Inflammatory macrophage treated with lipopolysaccharide for 4 hours (primary cell): ENCODE measurements around the gene CRYGB.

Experiments
- DNase-seq: peaks from one replicate; pipeline ENCODE4 v3.0.0-alpha.2; 2020

The CRYGB gene, protein sequence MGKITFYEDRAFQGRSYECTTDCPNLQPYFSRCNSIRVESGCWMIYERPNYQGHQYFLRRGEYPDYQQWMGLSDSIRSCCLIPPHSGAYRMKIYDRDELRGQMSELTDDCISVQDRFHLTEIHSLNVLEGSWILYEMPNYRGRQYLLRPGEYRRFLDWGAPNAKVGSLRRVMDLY

DNA sequence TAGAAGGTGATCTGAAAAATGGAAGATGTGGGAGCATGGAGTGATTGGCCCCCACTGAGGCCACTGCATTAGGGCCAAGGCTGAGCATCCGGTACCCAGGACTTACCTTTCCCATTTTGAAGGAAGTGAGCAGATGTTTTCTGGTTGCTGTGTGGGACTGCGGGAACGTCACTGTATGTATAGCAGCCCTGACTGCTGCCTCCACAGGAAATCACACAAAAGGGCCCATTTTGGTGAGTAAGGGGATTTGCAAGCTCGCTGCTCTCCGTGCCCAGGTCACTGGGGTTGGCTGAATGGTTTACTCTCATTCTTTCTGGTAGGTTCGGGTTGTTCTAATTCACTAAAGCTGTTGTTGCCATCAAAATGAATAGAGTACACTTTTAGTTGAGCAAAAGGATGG is at the start of gene CRYGB:
Gene CRYGB, minus strand, starts transcription at position 153 of the 400 bp plus-strand sequence. Its CDS starts 38 bp downstream, at position 115.
- no peak for DNase-seq

DNA sequence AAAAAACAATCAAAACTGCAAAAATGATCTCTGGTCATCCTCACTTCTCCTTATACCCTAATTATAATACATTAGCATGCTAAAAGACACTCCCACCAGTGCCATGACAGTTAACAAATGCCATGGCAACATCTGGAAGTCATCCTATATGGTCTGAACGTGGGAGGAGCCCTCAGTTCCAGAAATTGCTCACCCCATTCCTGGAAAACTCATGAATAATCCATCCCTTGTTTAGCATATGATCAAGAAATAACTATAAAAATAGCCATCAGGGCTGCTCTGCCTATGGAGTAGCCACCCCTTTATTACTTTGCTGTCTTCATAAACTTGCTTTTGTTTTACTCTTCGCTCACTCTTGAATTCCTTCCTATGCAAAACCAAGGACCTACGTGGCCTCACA is 49.6 kb upstream of the CRYGB start:
- DNase-seq: no peak

DNA sequence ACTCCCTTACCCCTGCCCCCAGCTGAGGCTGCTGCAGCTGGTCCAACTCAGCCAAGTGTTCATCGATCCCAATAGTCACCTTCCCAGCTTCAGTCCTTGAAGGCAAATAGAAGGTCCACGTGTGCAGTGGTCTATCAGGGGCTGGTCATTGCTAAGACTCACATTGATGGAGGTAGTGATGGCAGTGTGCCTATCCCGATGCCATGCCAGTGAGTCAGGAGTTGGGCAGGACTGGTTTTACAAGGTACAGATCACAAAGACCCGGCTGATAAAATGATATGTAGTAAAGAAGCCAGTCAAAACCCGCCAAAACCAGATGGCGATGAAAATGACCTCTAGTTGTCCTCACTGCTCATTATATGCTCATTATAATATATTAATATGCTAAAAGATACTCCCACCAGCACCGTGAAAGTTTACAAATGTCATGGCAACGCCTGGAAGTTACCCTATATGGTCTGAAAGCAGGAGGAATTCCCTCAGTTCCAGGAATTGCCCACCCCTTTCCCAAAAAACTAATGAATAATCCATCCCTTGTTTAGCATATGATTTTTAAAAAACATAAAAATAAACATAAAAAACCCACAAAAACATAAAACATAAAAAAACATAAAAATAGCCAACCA is 46.8 kb upstream of the CRYGB start:
- no peak for DNase-seq

DNA sequence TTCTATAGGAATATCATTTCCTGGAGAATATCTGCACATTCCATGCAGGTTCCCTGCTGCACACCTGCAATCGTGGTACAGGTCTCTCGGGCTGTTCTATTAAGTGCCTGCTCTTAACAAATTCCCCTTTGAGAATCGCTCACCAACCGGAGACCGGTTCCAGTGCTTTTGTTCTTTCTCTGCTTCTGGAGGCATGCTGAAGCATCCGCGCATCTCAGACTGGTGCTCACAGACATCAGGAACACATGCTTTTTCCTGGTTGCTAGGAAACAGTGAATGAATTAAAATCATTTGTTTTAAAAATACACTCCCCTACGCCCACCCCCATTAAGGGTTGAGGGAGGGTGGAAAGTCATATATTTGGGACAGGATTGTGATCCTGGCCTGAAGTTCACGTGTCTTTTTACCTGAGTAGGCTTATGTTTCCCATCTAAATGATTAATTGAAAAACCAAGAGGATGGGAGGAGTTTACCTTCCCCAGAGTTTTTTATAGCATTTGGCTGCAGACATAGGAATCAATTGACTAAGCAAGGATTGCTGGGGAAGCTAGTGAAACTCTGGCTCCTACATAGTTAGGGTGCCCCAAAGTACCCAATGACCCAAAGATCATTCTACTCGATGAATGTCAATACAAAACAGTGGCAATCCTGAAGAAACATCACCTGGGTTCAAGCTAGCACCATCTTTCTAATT is 44.0 kb upstream of the CRYGB start, which contains the start of gene C2orf80:
Gene C2orf80, minus strand, starts transcription at position 221 of the 694 bp plus-strand sequence. CDS start 3,044 bp downstream, outside the sequence.
- no peak for DNase-seq

DNA sequence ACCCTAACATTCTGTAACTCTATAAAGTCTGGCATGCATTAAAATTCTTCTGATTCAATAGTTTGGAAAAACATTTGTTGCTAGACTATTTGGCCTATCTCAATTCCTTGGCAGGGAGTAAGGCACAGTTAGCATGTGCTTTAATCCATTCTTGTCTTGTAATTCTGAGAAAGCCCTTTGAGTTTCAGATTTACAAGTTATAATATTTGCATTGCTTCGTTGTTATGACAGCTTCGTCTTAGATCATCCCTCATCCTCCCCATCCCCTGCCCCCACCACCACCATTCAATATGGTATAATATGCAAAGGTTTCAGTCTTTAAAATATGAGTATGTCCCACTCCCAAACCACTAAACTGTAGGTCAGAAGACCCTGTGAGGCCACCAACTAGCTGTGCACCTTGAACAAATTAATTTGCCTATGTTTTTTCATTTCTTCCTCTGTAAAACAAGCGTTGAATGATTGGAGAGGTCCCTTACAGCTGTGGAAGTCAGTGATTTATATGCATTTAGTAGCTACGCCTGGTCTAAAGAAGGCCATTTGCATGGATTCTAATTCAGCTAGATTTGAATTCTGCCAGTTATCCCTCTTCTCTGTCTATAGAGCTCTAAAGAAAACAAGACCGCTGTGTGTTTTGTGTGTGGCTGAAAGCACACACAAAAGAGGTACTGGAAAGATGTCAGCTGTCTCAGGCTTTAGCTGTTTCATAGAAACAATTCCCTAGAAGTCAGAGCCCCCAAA is 43.3 kb upstream of the CRYGB start:
- DNase-seq: no peak

DNA sequence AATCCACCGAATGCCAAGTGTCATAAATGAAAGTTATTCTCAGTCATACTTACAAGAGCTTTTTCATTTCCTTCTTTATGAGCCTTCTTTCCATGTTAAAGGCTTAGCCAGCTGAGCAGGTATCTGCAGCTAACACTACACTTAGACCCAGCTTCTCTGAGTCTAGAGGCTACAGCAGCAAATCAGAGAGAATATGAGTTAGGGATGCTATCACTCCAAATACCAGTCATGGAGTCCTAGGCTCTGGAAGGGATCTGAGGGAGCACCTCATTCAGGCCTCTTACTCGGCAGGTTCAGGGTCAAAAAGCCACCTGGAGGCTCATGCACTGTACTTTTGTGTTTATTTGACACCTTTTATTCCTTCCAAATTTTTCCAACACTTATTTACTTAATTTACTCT is 40.9 kb upstream of the CRYGB start:
- no peak for DNase-seq

DNA sequence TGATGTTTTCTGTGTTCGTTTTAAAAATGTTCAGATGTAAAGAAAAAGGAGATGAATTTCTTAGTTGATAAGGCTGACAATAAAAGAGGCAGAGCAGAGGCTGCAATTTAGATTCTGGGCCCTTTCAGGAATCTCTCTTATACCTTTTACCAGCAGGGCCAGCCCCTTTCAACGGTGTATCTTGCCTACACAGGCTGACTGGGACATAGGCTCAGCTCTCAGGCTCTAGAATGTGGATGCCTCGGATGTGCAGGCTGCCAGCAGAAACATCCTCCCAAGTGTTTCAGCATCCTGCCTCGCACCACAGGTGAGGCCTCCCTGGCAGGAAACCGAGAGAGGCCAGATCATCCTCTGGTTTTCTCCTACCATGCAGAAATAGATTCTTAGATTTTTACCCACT is 40.5 kb upstream of the CRYGB start:
- no peak for DNase-seq

DNA sequence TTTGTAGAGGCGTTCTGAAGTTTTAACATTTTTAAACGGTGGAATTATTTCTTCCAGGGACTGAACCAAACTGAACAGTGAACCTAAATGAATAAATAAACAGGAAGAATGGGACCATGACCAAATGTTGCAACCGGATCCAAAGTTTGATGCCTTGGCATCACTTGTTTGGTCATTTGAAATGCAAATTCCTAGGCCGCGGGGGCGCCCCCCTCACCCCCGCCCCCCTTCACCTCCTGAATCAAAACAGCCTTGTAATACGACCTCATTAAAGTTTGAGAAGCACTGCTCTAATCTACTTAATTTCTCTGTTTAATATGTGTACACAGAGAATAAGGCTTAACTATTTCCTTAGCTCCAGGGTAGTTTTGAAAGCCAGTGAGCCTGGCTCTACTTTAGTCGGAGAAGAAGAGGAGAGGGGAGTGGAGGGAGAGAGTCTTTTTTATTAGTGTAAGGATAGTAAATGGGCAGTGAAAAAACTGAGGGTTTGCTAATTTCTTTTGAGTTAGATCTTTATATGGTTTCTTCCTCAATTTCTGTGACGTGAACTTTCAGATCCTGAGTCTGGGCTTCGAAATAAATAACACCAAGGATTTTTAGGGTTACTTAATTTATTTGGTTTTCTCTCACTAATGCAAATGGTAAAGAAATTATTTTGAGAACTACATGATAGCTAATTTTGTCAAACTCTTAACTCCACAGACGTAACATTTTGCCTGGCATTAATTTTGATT is 38.2 kb upstream of the CRYGB start:
- DNase-seq: peak; percentile 25

DNA sequence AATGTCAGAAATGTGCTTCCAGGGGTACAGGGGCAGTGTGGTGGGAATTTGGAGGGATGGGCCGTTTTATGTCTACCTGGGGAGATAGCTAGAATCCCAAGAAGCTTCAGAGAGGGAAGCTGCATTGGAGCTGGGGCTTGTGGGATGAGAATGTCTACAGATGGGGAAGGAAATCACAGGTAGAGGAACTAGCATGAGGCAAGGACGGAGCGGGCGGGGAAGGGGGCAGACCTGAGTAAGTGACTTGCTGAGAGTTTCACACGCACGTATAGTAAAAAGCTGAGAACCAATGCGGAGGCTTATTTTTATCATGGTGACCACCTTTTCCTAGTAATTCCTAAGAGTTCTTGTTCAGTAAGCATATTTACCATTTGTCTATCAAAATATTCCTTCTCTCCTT is 37.6 kb upstream of the CRYGB start:
- DNase-seq: no peak

DNA sequence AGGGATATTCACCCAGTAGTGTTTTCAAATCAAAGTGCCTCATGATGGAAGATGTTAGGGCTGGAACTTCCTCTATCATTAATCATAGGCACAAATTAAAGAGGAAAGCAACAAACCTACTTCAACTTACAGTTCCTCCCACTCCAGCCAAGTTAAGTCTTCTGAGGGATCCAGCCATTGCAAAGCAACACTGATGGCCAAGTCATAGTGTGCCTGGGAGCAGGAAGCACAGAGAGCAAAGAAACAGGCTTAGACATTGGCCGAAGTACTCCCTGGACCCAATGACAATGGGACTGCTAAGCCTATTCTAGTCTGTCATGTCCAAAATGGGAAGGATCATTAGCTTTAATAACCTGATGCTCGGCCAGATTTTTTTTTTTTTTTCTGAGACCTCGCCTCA is 36.9 kb upstream of the CRYGB start:
- peak; percentile 15 for DNase-seq

DNA sequence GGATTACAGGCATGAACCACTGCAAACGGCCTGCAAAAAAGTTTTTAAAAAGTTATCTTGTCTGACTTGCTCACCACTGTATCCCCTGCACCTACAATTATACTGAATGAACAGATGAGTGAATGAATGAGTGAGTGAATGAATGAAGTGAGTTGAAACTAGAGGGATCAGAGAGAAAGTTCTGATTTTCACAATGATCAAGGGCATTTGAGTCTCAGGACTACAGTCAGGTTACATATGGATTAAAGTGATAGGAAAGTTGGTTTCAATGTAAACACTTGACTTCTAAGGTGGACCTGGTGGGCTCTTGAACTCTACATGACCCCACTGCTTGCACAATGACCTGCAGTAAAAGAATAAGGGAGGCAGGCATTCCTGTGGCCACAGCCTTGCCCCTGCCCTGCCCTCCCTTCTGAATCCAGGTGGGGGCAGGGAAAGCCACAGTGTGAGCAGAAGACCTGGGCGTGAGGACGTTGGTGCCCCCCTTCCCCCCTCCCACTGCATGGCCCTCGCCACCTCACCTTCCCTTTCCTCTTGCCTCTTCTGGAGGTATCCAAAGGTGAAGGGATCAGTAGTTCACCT is 33.2 kb upstream of the CRYGB start:
- DNase-seq: no peak

DNA sequence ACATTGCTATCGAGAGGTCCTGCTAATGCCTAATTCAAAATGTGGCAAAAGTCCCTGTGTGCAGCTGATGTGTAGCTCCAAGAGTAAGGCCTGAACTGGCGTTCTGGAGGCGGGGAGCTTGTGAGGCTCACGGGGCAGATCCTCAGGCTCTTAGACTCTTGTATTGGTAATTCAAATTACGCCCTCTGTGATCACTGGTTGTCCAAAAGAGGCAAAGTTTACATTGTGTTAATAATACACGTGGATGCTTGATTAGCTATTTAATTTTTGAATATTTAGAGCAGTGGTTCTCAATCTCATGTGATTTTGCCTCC is 29.8 kb upstream of the CRYGB start:
- DNase-seq: no peak

DNA sequence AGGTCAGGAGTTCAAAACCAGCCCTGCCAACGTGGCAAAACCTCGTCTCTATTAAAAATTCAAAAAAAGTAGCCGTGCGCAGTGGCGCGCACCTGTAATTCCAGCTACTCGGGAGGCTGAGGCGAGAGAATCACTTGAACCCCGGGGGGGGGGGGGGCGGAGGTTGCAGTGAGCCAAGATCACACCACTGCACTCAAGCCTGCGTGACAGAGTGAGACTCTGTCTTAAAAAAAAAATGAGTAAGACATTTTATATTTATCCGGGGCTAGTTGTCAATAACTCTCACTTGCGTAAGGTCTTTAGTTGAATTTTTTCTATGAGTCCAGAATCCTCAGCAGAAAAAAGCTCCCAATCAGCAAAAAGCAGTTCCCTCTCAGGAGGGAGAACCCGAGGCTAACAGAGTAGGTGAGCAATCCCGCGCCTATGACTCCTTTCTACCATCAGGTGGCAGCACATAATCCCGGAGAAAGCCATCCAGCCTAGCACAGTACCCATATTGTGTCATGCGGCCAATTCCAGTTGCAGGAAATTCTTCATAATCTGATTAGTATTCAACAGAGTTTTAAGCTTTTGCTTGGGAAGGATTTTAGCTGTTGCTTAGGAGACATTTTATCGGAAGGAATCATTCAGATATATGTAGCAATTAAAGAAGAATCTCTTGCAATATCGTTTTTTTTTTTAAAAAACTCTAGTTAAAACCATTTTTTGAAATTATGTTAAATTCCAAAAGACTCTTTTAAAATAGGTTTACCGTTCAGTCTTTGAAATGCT is 29.3 kb upstream of the CRYGB start:
- DNase-seq: peak; percentile 89

DNA sequence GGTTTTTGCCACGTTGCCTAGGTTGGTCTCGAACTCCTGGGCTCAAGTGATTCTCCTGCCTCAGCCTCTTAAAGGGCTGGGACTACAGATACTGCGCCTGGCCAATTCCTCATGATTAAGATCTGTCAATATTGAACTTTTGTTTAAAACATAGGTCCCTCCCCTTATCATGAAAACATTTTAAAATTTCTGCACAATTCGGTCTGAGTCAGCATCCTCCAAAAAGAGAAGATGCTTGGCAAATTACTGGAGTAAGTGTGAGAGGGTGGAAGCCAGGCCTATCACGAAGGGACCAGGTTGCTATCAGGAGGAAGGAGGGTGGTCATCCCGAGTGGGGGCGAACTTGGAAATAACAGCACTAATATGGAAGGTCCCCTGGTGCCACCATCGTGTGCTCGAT is 28.2 kb upstream of the CRYGB start:
- DNase-seq: no peak

DNA sequence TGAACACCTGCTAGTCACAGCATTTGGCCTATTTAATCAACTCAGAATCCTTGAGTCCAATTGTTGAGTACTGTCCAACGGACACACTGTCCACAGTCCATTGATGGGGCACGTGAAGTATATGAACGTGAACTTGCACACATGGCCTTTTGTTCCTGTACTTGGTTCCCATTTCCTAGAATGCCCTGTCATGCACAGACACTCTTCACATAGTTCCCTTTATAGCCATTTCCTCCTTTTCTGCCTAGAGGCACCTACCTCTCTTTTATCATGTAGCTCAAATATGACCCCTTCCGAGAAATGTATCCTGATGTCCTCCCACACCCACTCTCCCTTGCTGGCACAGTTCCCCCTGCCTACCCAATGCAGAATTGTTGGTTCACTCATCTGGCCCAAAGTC is 26.2 kb upstream of the CRYGB start:
- peak; percentile 82 for DNase-seq

DNA sequence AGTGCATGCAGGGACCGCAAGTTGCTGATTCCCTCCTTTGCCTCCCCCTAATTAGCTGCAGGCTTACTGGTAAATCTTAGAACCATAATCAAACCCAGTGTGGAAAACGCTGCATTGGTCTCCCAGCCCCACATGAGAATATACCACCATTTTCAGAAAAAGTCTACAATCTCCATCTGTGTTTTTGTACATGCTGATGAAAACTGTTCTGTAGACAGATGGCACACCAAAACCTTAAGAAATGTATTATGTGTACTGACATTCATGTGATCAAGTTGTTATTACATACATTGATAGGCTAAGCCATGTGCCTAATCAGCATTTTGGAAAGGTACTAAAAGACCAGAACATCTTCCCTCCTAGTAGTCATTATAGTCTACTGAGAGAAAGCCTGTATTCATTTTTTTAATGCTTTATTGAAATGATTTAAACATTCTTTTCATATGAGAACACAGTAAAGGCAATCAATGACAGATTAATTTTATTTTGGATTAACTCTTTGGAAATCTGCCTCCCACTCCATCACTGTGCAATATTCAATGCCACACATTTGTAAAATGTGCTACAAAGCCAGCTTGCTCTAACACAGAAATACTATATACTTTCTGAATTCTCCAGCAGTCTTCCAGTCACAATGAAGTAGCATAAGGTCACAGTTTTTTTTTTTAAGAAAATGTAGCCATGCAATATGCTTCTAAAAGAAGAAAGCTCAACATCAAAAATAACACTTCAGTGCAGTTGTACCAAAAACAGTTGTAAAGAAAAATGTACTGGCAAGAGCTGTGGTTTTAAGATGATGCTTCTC is 19.2 kb upstream of the CRYGB start:
- DNase-seq: no peak

DNA sequence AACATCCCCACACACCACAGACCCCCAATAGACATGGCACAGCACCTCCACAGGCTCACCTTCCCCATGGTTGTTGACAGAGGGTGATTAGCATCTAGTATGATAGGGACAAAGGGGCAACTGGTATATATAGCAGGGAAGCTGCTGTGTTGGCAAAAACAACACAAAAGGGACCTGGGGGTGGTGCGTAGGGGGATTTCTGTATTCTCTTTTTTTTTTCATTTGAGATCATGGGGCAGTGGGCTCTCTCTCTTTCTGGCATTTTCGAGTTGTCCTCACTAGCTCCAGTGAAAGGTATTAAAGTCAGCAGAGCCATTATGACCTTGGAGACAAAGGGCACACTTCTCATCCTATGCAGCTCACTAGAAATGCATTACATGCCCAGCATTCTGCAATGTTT is 17.5 kb upstream of the CRYGB start, which contains the start of gene CRYGA:
Gene CRYGA, minus strand, starts transcription at position 101 of the 400 bp plus-strand sequence. Its CDS starts 33 bp downstream, at position 68.
- no peak for DNase-seq

DNA sequence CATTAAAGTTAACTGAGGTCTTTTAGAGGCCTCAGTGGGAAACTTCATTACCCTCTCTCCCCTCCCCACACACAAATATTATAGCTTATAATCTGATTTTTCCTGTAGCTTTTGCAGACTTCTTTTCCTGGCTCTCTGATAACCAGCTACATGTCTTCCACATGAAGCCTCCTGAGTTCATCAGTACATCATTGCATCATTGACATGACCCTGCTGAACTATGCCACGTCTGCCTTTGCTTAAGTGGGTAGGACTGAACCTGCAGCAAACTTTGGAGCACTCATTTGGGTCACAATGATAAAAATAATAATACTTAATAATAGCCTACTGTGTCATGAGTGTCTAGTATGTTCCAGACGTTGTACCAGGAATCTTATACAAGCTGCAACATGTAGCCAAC is 10.5 kb upstream of the CRYGB start:
- DNase-seq: no peak

DNA sequence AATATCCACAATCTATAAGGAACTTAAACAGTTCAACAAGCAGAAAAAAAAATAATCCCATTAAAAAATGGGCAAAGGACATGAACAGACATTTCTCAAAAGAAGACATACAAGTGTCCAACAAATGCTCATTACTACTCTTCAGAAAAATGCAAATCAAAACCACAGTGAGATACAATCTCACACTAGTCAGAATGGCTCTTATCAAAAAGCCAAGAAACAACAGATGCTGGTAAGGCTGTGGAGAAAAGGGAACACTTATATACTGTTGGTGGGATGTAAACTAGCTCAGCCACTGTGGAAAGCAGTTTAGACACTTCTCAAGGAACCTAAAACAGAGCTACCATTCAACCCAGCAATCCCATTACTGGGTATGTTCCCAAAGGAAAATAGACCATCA is 7.2 kb upstream of the CRYGB start:
- DNase-seq: no peak

DNA sequence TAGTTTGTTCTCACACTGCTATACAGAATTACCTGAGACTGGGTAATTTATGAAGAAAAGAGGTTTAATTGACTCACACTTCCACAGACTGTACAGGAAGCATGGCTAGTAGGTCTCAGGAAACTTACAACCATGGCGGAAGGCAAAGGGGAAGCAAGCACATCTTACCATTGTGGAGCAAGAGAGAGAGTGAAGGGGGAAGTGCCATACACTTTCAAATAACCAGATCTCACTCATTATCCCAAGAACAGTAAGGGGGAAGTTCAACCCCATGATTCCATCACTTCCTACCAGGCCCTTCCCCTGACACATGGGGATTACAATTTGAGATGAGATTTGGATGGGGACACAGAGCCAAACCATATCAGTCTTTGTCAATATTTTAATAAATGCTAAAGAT is 5.0 kb upstream of the CRYGB start:
- DNase-seq: peak; percentile 59

DNA sequence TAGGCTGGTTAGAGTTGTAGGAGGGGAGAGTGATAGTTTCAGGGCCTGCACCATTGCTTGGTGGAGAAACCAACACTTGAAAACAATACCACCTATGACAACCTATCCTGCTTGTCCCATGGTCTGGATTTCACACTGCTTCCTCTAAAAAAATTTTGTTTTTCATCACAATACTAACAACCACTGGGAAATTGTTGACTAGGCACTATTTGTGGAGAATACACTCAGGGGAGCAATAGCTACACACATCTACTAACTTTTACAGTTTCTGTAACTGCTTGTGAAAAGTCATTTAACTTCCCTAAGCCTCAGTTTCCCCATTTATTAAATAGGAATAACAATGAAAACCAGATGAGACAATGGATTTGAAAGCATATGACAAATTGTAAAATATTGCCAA is 4.1 kb upstream of the CRYGB start:
- no peak for DNase-seq
